GM19324 (cell line): ENCODE results near the gene FGF14.

Experiments used
- ATAC-seq: cut with Tn5 transposase; IDR thresholded peaks from one replicate; pipeline ENCODE4 v1.9.1; 2021; ENCODE audit warnings: mild to moderate bottlenecking, moderate library complexity; ENCODE audit not compliant: unreplicated experiment, low FRiP score

Gene FGF14

DNA sequence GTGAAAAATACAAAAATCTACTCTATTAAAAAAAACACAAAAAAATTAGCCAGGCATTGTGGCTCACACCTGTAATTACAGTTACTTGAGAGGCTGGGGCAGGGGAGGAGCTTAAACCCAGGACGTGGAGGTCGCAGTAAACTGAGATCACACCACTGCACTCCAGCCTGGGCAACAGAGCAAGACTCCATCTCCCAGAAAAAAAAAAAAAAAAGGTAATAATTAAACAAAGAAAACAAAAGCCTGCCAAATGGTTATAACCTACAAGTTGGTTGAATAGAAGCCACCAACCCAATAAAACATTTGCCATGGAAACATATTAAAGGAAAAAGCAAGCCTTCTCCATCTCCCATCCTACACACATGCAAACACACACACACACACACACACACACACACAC, 694.2 kb downstream of the FGF14 start:
- no peak for ATAC-seq

DNA sequence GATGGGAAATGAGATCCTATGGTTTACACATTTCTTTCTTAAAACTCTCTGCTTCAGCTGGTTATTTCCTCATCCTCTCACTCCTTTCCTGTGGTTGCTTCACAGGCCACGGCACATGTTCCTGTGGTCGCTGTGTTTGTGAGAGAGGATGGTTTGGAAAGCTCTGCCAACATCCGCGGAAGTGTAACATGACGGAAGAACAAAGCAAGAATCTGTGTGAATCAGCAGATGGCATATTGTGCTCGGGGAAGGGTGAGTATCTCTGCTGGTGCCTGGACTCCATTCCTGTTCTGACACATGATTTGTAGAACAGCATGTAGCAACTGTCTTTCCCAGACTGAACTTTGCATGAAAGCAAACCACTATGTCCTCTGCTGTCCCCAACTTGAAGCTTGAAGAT, 695.2 kb downstream of the FGF14 start:
- ATAC-seq, result no peak

- no peak for ATAC-seq
Measured at GRCh38 chr13:101703838-101704237, 698.0 kb downstream of the FGF14 start.

- ATAC-seq, result no peak
Measured at GRCh38 chr13:101703081-101703480, 698.8 kb downstream of the FGF14 start.

DNA sequence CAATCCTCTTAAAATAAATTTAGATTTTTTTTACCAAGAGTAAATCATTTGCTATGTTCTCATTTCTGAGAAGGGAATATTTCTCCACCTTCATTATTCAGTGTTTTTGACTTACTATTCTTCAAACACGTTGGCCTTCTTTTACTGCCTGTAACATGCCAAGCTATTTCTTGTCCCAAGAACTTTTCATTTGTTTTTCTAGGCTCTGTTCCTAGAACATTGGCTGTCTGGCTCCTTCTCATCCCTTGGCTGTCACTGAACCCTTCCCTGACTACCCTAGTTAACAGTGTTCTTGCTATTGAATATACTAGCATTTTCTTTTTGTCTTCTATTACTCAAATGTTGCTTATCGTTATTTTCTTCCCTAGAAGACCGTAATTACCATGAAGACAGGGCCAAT, 701.2 kb downstream of the FGF14 start:
- no peak for ATAC-seq

DNA sequence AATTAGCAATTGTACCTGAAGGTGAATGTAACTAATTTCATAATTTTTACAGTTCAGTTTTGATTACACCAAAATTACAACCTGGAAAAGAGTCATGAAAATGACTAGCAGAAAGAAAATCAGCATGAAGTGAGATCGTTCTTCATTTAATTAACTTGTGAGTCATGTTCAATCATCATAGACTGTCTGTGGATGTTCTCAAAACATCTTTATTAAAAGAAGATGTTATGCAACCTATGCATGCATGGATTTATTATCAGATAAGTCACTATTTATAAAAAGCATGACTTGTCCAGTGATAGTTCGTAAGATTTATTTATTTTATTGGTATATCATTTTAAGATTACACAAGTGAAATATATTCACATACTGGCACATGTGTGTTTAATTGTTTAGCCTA, 703.4 kb downstream of the FGF14 start:
- no peak for ATAC-seq

GRCh38 chr13:101697745-101698144, 704.1 kb downstream of the FGF14 start:
- no peak for ATAC-seq

GRCh38 chr13:101695870-101696516, 705.9 kb downstream of the FGF14 start:
- no peak for ATAC-seq

DNA sequence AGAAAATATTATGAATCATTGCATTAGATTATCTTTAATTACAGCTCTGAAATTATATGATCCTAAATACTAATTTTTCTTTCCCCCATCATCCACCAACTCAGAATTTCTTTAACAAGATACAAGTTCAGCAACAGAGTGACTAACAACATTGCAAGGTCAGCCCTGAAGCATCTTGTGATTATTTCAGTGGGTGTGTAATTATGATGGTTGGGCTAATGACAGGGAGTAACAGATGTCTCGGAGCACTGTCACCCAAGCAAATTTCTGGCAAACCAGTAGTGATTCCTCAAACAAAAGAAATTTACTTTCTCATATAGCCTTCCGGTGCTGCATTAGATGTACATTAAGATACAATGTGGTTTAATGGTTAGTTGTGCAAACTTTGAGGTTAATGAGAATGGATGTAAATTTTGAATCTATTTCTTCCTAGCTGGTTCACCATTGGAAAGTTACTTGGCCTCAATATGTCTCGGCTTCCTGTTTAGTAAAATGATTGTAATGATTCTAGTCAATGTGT, 710.4 kb downstream of the FGF14 start:
- no peak for ATAC-seq

GRCh38 chr13:101690871-101691270, 711.0 kb downstream of the FGF14 start:
- ATAC-seq, result no peak

DNA sequence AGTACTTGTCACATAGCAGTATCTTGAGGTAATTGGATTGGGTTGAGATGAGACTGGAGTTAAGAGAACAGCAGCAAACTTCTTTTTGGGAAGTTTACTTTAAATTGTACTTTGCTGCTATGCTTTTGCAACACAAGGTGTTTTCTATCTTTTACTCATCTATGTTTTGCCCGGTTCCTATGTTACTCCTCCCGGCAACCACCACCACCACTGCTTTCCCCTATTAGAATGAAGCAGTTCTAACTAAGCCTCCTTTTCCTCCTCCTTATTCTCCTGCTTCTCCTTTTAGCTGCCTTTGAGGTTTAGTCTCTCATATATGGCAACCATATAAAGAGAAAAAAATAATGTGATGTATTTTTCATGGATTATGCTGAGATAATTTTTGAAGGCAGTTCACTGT, 715.8 kb downstream of the FGF14 start:
- no peak for ATAC-seq

GRCh38 chr13:101681834-101682233, 720.0 kb downstream of the FGF14 start:
- ATAC-seq, result no peak

GRCh38 chr13:101673360-101674105, 728.3 kb downstream of the FGF14 start:
- ATAC-seq, result no peak

DNA sequence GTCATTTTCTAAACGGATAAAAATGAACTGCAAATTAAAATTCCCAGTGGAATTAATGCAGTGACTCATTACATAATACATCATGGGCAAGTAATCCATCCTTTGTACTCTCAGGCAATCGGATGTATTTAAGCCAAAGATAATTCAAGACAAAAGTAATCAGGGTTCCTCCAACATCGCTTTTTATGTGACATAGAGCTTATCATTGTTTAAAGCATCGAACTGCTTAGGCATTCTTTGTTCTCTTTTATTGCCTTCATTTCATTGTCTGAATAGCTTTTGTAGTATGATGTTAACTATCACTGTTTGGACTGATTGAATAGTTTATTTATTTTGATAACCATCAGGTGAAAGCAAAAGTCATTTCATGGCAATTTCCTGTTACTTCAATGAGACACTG, 740.0 kb downstream of the FGF14 start:
- no peak for ATAC-seq
